Fibroblast of skin of right quadriceps (primary cell): Measurements from ENCODE around the gene HPCAL1.
A peak's percentile ranks its signal among the peaks of the same experiment; 100 is the strongest.
"Not testable (repeated sequence)": the region's sequence is repeated elsewhere in the genome, so short reads cannot be mapped to it uniquely, and the experiment has no call there.

Experiments
- DNase-seq: peaks from one replicate; pipeline ENCODE4 v3.0.0-alpha.2; 2013

Gene HPCAL1

DNA sequence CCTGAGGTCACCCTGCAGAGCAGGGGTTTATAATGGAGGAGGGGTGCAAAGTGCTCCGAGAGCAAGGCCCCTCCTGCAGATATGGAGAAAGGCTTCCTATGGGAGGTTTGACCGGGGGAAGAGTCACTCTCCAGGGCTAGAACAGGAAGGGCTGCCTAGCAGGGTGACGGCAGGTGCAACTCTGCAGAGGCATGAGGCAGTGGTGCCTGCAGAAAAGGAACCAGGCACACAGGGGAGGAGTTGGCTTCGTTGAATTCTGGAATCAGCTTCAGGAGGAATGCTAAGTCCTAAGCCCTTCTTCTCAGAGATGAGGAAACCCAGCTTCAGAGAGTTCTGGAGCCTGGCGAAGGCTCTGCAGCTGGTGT, 17.5 kb upstream of the HPCAL1 start:
- DNase-seq = no peak

- DNase-seq = no peak
Observed at GRCh38 chr2:10285556-10286198, 17.0 kb upstream of the HPCAL1 start.

- no peak for DNase-seq
Observed at GRCh38 chr2:10286216-10287037, 16.3 kb upstream of the HPCAL1 start.

- no peak for DNase-seq
Observed at GRCh38 chr2:10287761-10288160, 14.9 kb upstream of the HPCAL1 start.

DNA sequence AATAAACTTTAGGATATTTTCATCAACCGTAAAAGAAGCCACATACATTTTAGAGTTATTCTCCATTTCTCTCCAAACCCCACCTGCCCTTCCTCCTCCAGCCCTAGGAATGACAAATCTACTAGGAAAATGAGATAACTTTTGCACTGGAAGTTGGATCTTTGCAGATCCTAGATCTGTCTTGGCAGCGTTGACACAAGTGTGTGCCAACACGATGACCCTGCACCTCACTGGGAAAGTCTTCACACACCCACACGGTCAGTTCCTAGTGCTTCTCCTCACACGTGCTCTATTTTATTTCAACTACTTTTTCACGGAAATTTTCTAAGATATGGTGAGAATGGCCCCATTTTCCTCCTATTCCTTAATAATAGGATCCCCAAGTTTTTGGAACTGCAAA, 14.1 kb upstream of the HPCAL1 start:
- no peak for DNase-seq

DNA sequence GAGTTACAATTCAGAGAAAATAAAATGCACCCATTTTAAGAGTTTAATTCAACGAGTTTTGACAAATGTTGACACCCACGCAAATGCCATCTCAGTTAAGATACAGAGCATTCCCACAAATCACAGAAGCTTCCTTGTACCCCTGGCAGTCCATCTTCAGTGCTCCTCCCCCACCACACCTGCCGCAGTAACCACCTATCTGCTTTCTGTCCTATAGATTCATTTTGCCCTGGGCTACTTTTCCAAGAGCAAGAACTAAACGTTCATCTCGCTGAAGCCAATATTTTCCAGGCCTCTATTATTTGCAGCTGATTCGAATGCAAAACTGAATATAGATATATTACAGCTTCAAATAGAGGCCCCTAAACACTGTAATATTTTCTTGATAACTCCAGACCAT, 13.4 kb upstream of the HPCAL1 start:
- DNase-seq = no peak

DNA sequence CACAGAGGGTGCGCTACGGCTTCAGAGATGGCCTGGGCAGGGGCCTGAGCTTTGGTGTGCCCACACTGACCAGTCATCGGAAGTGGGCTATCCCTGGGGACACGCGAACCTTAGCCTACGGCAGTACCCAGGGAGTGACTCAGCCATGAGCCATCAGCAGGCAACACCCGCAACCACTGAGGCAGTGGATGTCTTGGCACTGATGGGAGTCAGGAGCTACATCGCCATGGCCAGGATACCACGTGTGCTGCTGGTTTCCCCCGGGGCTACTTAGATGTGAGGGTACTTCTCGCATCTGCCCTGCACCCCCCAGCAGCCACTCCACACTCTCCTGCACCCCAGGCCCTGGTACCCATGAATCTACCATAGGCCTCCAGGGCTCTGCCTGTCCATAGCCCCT, 12.8 kb upstream of the HPCAL1 start:
- DNase-seq = peak; percentile 8

DNA sequence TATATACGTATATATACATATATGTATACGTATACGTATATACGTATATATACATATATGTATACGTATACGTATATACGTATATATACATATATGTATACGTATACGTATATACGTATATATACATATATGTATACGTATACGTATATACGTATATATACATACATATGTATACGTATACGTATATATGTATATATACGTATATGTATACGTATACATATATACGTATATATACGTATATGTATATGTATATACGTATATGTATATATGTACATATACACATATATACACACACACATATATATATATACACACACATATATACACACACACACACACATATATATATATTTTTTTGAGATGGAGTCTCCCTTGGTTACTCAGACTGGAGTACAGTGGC, 11.3 kb upstream of the HPCAL1 start:
- not testable (repeated sequence) for DNase-seq

- no peak for DNase-seq
Observed at GRCh38 chr2:10292033-10292432, 10.7 kb upstream of the HPCAL1 start.

GRCh38 chr2:10293603-10294002, 9.1 kb upstream of the HPCAL1 start:
- no peak for DNase-seq

- no peak for DNase-seq
Observed at GRCh38 chr2:10294077-10294476, 8.6 kb upstream of the HPCAL1 start.

- not testable (repeated sequence) for DNase-seq
Observed at GRCh38 chr2:10295649-10296048, 7.1 kb upstream of the HPCAL1 start.

- DNase-seq = no peak
Observed at GRCh38 chr2:10296142-10296541, 6.6 kb upstream of the HPCAL1 start.

DNA sequence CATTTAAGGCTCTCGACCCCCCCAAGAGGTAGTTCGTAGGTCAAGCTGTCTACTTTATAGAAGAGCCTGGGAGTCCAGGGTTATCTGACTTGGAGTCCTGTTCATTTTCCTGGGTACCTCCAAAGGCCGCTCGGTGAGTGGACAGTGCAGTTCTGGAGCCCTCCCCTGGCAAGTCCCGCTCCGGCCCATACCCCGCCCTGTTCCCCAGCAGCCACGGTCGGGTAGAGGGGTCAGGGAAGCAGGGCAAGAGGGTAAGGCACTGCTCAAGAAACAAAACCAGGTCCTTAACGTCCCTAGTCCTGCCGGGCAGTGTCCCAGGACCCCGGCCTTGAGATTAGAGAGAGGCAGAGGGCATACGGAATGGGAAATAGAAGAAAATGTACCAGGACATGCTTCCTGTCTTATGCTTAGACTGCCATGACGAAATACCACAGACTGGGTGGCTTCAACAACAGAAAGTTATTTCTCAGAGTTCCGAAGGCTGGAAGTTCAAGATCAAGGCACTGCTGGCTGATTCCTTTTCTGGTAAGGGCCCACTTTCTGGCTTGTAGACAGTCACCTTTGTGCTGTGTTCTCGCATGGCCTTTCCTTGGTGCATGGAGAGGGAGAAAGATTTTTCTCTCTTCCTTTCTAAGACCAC, 5.4 kb upstream of the HPCAL1 start:
- no peak for DNase-seq

DNA sequence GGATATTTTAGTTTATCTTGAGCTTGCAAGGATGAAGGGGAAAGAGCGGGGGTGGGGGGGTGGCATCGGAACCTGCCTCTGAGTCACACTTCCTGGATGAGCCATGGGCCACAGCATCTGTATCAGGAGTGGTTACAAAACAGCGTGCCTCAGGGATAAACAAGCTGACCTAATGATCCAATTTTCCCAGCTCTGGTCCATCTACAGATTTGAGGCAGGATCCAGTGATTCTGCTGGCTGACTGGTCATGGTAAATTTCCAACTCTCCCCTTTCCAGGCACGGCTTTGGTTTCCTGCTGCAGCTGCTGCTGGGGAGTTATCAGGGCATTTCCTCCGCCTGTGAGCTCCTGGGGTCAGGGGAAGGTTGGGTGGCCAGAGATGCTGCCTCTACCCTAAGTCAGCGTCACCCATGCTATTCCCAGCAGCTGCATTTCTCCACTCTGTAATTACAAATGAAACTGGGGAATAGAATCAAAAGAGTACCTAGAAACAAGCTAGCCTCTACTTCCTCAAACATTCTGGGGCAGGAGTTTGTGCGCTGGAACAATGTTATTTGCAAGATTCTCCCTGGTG, 4.7 kb upstream of the HPCAL1 start:
- peak; percentile 76 for DNase-seq

- DNase-seq = not testable (repeated sequence)
Observed at GRCh38 chr2:10298777-10299176, 3.9 kb upstream of the HPCAL1 start.

DNA sequence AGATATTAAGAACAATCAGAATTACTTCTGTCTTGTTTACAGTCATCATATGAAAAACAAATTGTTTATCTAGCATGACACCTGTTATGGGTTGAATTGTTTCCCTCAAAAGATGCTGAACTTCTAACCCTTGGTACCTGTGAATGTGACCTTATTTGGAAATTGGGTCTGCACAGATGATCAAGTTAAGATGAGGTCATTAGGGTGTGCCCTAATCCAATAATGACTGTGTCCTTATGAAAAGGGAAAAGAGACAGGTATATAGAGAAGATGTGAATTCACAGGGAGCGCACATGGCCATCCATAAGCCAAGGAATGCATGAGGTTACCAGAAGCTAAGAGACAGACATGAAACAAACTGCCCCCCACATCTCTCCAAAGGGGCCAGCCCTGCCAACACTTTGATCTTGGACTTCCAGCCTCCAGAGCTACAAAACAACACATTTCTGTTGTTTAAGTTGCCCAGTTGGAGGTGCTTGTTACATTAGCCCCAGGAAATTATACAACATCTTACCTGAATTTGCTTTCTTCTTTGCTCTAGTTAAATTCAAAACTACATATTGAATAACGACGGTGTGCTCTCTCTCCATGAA, 2.3 kb upstream of the HPCAL1 start:
- no peak for DNase-seq

- no peak for DNase-seq
Observed at GRCh38 chr2:10300997-10301940, 1.4 kb upstream of the HPCAL1 start.

- DNase-seq = no peak
Observed at GRCh38 chr2:10301941-10302478, 694 bp upstream of the HPCAL1 start.

GRCh38 chr2:10303181-10303693, 533 bp downstream of the HPCAL1 start:
- DNase-seq = no peak

DNA sequence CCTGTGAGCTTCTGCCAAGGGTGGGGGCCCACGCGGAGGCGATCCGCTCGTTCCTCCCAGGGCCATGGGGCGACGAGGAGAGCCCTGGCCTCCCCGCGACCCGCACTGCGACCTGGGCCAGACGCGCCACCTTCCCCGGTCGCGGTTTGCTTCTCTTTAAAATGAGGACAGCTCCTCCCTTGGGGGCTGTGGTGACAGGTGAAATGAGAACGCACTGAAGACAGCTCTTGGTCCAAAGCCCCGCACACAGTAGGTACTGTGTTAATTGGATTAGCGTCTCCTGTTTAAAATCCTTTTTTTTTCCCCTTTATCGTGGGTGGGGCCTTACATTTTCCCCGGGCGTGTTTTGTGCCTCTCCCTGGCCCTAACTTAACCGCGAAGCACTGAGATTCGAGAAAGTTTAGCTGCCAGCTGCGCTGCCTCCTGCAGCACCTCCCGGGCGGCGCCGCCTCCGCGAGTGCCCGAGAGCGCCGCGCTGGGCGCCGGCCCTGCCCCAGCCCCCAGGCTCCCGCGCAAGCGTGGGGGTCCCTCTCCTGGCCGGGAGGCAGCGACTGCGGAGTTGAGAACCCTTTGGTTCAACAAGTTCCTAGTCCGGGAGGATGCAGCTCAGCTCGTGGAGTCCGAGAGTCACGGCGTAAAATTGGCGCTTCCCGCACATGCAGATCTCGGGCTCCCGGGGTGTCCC, 1.1 kb downstream of the HPCAL1 start:
- peak; percentile 34 for DNase-seq
